B cell (primary cell): Measurements from ENCODE around the gene PODNL1.

Experiments used
- CTCF ChIP-seq: fragments of 200-600 bp; IDR thresholded peaks from one replicate; pipeline ENCODE4 v1.8.0; 2022; ENCODE audit warnings: antibody characterized with exemption, mild to moderate bottlenecking
- EZH2 ChIP-seq: IDR thresholded peaks from 2 replicates; pipeline ENCODE4 v1.6.1; 2012; ENCODE audit warnings: borderline replicate concordance, low read depth, mild to moderate bottlenecking, moderate library complexity, low read length; ENCODE audit not compliant: insufficient read depth, poor library complexity, severe bottlenecking

GRCh38 chr19:13917888-13918406 is 20.3 kb downstream of the PODNL1 start:
- TF ChIP-seq CTCF (no peak), EZH2 (no peak)
